SK-N-SH treated with all-trans-retinoic acid at 6 μM for 48 hours (cell line): ENCODE measurements around the gene PEAR1.

Experiments
- ARNTL ChIP-seq: fragments of 450-650 bp; formaldehyde crosslinking; IDR thresholded peaks from 2 replicates; pipeline ENCODE4 v1.5.0; 2020; ENCODE audit warnings: low read depth, mild to moderate bottlenecking, moderate library complexity, borderline replicate concordance
- CREB5 ChIP-seq: fragments of 250-450 bp; sonication (Bioruptor Pico); IDR thresholded peaks from 2 replicates; pipeline ENCODE4 v1.5.1; 2020; ENCODE audit warnings: low read depth, mild to moderate bottlenecking, moderate library complexity
- ESRRG ChIP-seq: fragments of 250-450 bp; sonication (Bioruptor Pico); IDR thresholded peaks from 2 replicates; pipeline ENCODE4 v1.6.1; 2021; ENCODE audit warnings: mild to moderate bottlenecking
- GLIS3 ChIP-seq: fragments of 250-450 bp; sonication (Bioruptor Pico); IDR thresholded peaks from 2 replicates; pipeline ENCODE4 v1.5.0; 2020; ENCODE audit warnings: mild to moderate bottlenecking, moderate library complexity
- OSR1 ChIP-seq: fragments of 250-450 bp; sonication (Bioruptor Pico); IDR thresholded peaks from 2 replicates; pipeline ENCODE4 v1.8.0; 2022; ENCODE audit warnings: moderate library complexity, mild to moderate bottlenecking, inconsistent platforms
- PATZ1 ChIP-seq: fragments of 250-450 bp; sonication (Bioruptor Pico); IDR thresholded peaks from 2 replicates; pipeline ENCODE4 v1.8.0; 2020; ENCODE audit warnings: mild to moderate bottlenecking, moderate library complexity, borderline replicate concordance
- SNAI2 ChIP-seq: fragments of 250-450 bp; sonication (Bioruptor Pico); IDR thresholded peaks from 2 replicates; pipeline ENCODE4 v1.5.0; 2020; ENCODE audit warnings: mild to moderate bottlenecking, moderate library complexity
- ZFP30 ChIP-seq: fragments of 450-650 bp; formaldehyde crosslinking; IDR thresholded peaks from 2 replicates; pipeline ENCODE4 v1.5.0; 2022; ENCODE audit warnings: mild to moderate bottlenecking, moderate library complexity

GRCh38 chr1:156880473-156880872 is 13.0 kb upstream of the PEAR1 start:
- TF ChIP-seq ESRRG (CRISPR knock-in tag) (no peak), ARNTL (CRISPR knock-in tag) (no peak), ZFP30 (CRISPR knock-in tag) (no peak), SNAI2 (CRISPR knock-in tag) (no peak), OSR1 (CRISPR knock-in tag) (no peak), CREB5 (CRISPR knock-in tag) (no peak), PATZ1 (CRISPR knock-in tag) (no peak), GLIS3 (CRISPR knock-in tag) (no peak)
